Renal cortical epithelial cell (primary cell): ENCODE data around the gene RGS4. TPM values are rescaled to one million over a fixed set of nuclear protein-coding genes. Genes with fewer than 3 reads are reported as not detected.

Experiments used
- DNase-seq: peaks from one replicate; pipeline ENCODE4 v3.0.0-alpha.2; 2011; ENCODE audit warnings: low read depth
- total RNA-seq: library from RNA; depleted of rRNA; stranded (reverse); fragments of >200 nt; gene quantifications from 2 replicates; pipeline ENCODE4 v1.2.3, GENCODE V29; 2014

Gene RGS4
- total RNA-seq, 1 donor from 2014 or later, result 1.0 TPM

GRCh38 chr1:163102590-163102989 is 33.4 kb downstream of the RGS4 start:
- no peak for DNase-seq

- DNase-seq, result no peak
Observed at GRCh38 chr1:163104385-163105099, 35.4 kb downstream of the RGS4 start.

GRCh38 chr1:163106364-163106987 is 37.3 kb downstream of the RGS4 start:
- DNase-seq, result no peak

- no peak for DNase-seq
Observed at GRCh38 chr1:163107655-163108054, 38.5 kb downstream of the RGS4 start.

GRCh38 chr1:163115887-163116286 is 46.7 kb downstream of the RGS4 start:
- DNase-seq, result no peak

- DNase-seq, result no peak
Observed at GRCh38 chr1:163119707-163120106, 50.5 kb downstream of the RGS4 start.

- DNase-seq, result no peak
Observed at GRCh38 chr1:163120372-163120771, 51.2 kb downstream of the RGS4 start.

- no peak for DNase-seq
Observed at GRCh38 chr1:163124812-163125211, 55.7 kb downstream of the RGS4 start.

Other genes starting within 250 kb of the RGS4 start
- not detected in 2 replicates for gene CCDC190, start 208.2 kb upstream of the RGS4 start, total RNA-seq
- gene RGS5, start 133.6 kb downstream of the RGS4 start, total RNA-seq, result 3.3 and 4.6 TPM in 2 replicates